HepG2 (cell line): ENCODE results near the gene SMOC1. TPM values are rescaled to one million over a fixed set of nuclear protein-coding genes. Genes with fewer than 3 reads are reported as not detected.

Experiments used
- ATAC-seq: fragments of 200-7000 bp; cut with Tn5 transposase; 3 replicates; pipeline ENCODE4 v1.9.1; 2020; ENCODE audit warnings: mild to moderate bottlenecking, moderate library complexity
- BruUV-seq: library from RNA; stranded (reverse); fragments of 400-500 nt; replicated peaks from 2 replicates; lab custom pipeline; 2021; lab: Mats Ljungman, UMichigan
- CTCF ChIA-PET: fragments of 300-600 bp; formaldehyde crosslinking; extraction: SDS; loops from one replicate; lab custom pipeline; 2021; ENCODE audit warnings: low total read pairs, inconsistent platforms, low intra/inter-chr PET ratio; lab: Yijun Ruan, JAX
- POLR2A ChIA-PET: fragments of 350-600 bp; sonication (Branson Sonifier 250); formaldehyde crosslinking; loops from one replicate; lab custom pipeline; 2020; ENCODE audit warnings: antibody characterized with exemption, inconsistent platforms; lab: Yijun Ruan, JAX
- DNase-seq: peaks from one replicate; pipeline ENCODE4 v3.0.0-alpha.2; 2015; ENCODE audit warnings: low spot score
- FAIRE-seq: peaks from 3 replicates; lab custom pipeline; 2011; peaks lifted over from hg19 to GRCh38; lab: Jason Lieb, UNC
- H2AFZ ChIP-seq: one replicate; pipeline ENCODE4 v1.6.1; 2011; ENCODE audit warnings: low read length, inconsistent platforms
- H3K27ac ChIP-seq: fragments of 300-600 bp; 3 replicates; pipeline ENCODE4 v1.8.0; 2011; ENCODE audit warnings: mixed run types, mild to moderate bottlenecking, mixed read lengths, low read length, inconsistent platforms; ENCODE audit not compliant: insufficient read depth; ENCODE audit errors: extremely low read length
- H3K27me3 ChIP-seq, 2 experiments: fragments of 200-600 bp in 1 of 2; 2 replicates in 1 of 2; 3 replicates in 1 of 2; pipeline versions ENCODE4 v1.6.0 to v1.8.0; 2011; ENCODE audit warnings: low read length in 2 of 2, mild to moderate bottlenecking in 2 of 2, moderate library complexity in 2 of 2, inconsistent platforms in 1 of 2; ENCODE audit not compliant: insufficient read depth in 2 of 2, control insufficient read depth in 1 of 2
- H3K36me3 ChIP-seq, 2 experiments: fragments of 200-600 bp in 1 of 2; replicated peaks in 1 of 2; 2 replicates in 1 of 2; 3 replicates in 1 of 2; pipeline versions ENCODE4 v1.5.1 to v1.8.0; 2011; ENCODE audit warnings: low read length in 2 of 2, inconsistent platforms in 1 of 2; ENCODE audit not compliant: insufficient read depth in 2 of 2, control insufficient read depth in 1 of 2
- H3K4me1 ChIP-seq: 2 replicates; pipeline ENCODE4 v1.5.1; 2012; ENCODE audit warnings: low read length, inconsistent platforms; ENCODE audit not compliant: insufficient read depth
- H3K4me2 ChIP-seq: 2 replicates; pipeline ENCODE4 v1.6.0; 2011; ENCODE audit warnings: low read depth, low read length, inconsistent platforms
- H3K4me3 ChIP-seq, 3 experiments: fragments of 200-600 bp in 1 of 3; sonication (generic), shearing (Covaris generic) in 1 of 3; replicated peaks in 1 of 3; 2 replicates each; pipeline ENCODE4 v1.5.1; 2011 to 2016; ENCODE audit warnings: low read length in 3 of 3, inconsistent platforms in 2 of 3, low read depth in 2 of 3, mild to moderate bottlenecking in 2 of 3, control low read depth in 1 of 3, mixed read lengths in 1 of 3; ENCODE audit not compliant: insufficient read depth in 1 of 3
- H3K79me2 ChIP-seq: one replicate; pipeline ENCODE4 v1.6.1; 2011; ENCODE audit warnings: low read length, inconsistent platforms; ENCODE audit not compliant: insufficient read depth
- H3K9ac ChIP-seq: 2 replicates; pipeline ENCODE4 v1.6.0; 2011; ENCODE audit warnings: mild to moderate bottlenecking, low read depth, low read length, inconsistent platforms; ENCODE audit not compliant: insufficient read depth
- H3K9me3 ChIP-seq: 2 replicates; pipeline ENCODE4 v1.5.1; 2012; ENCODE audit warnings: mild to moderate bottlenecking, low read length
- H4K20me1 ChIP-seq: 2 replicates; pipeline ENCODE4 v1.6.0; 2011; ENCODE audit warnings: inconsistent platforms, mild to moderate bottlenecking, low read length, moderate library complexity; ENCODE audit not compliant: insufficient read depth
- ARID2 ChIP-seq: sonication (generic); formaldehyde crosslinking; IDR thresholded peaks from 2 replicates; pipeline ENCODE4 v1.8.1; 2022; ENCODE audit warnings: mild to moderate bottlenecking, missing genetic modification reagents, borderline replicate concordance
- GATA4 ChIP-seq: sonication (generic); IDR thresholded peaks from 2 replicates; pipeline ENCODE4 v1.6.1; 2016; ENCODE audit warnings: antibody characterized with exemption, low read depth, borderline replicate concordance
- MAZ ChIP-seq, 2 experiments: sonication (generic) in 1 of 2; formaldehyde crosslinking in 1 of 2; IDR thresholded peaks; 2 replicates each; pipeline versions ENCODE4 v1.5.0 to v1.6.1; 2012 to 2020; ENCODE audit warnings: low read depth in 2 of 2, mild to moderate bottlenecking in 2 of 2, borderline replicate concordance in 1 of 2, improper control_type of control experiment in 1 of 2, low read length in 1 of 2, missing genetic modification reagents in 1 of 2, moderate library complexity in 1 of 2
- MEIS2 ChIP-seq: sonication (generic); formaldehyde crosslinking; IDR thresholded peaks from 2 replicates; pipeline ENCODE4 v1.9.0; 2021; ENCODE audit warnings: mild to moderate bottlenecking, missing genetic modification reagents
- PHF20 ChIP-seq: sonication (generic); formaldehyde crosslinking; IDR thresholded peaks from 2 replicates; pipeline ENCODE4 v1.5.0; 2020; ENCODE audit warnings: mild to moderate bottlenecking, missing genetic modification reagents
- SMAD1 ChIP-seq: sonication (generic); formaldehyde crosslinking; IDR thresholded peaks from 2 replicates; pipeline ENCODE4 v1.4.0; 2020; ENCODE audit warnings: missing genetic modification reagents, low read depth, mild to moderate bottlenecking, borderline replicate concordance
- SMYD3 ChIP-seq: sonication (generic); formaldehyde crosslinking; IDR thresholded peaks from 2 replicates; pipeline ENCODE4 v1.8.1; 2023; ENCODE audit warnings: mild to moderate bottlenecking, missing genetic modification reagents
- ZFX ChIP-seq: sonication (generic); formaldehyde crosslinking; IDR thresholded peaks from 2 replicates; pipeline ENCODE4 v1.4.0; 2020; ENCODE audit warnings: mild to moderate bottlenecking, low read depth, missing genetic modification reagents, moderate library complexity
- ZNF317 ChIP-seq: sonication (generic); formaldehyde crosslinking; IDR thresholded peaks from 2 replicates; pipeline ENCODE4 v1.5.0; 2020; ENCODE audit warnings: mild to moderate bottlenecking, missing genetic modification reagents
- ZNF557 ChIP-seq: sonication (generic); formaldehyde crosslinking; IDR thresholded peaks from 2 replicates; pipeline ENCODE4 v1.4.0; 2020; ENCODE audit warnings: missing genetic modification reagents
- ZNF589 ChIP-seq: sonication (generic); formaldehyde crosslinking; conservative IDR thresholded peaks from 2 replicates; pipeline ENCODE4 v1.8.0; 2022; ENCODE audit warnings: mild to moderate bottlenecking, moderate library complexity, missing genetic modification reagents
- ZNF792 ChIP-seq: IDR thresholded peaks from 2 replicates; pipeline ENCODE4 v1.6.1; 2016
- WGBS: methylation state at CpG from one replicate; pipeline ENCODE4 v1.1.6; 2017; ENCODE audit warnings: low lambda C conversion rate; 5-methylcytosine and 5-hydroxymethylcytosine counted together
- in situ Hi-C: cut with HindIII; loops from 2 replicates; pipeline ENCODE4 v1.10.0; 2017; ENCODE audit warnings: low pct_unique_long_range_greater_than_20kb; ENCODE audit not compliant: extremely low pct_ligation_motif_present
- intact Hi-C: fragments of 100-400 bp; cut with micrococcal nuclease; formaldehyde crosslinking; loops from one replicate; pipeline ENCODE4 v1.10.0; 2022; ENCODE audit not compliant: unreplicated experiment
- polyA plus RNA-seq, 8 experiments: library from polyadenylated mRNA; depleted of rRNA in 3 of 8; stranded (reverse) in 7 of 8; unstranded in 1 of 8; fragments of >200 nt; fragmentation: Illumina TruSeq in 4 of 8; extraction: Trizol in 4 of 8; gene quantifications; 2 replicates each; pipeline versions ENCODE4 v1.2.1 to v1.2.3, GENCODE V29; 2011 to 2016; ENCODE audit warnings: low read depth in 4 of 8, missing spikeins in 1 of 8, mixed read lengths in 1 of 8; ENCODE audit not compliant: insufficient read depth in 1 of 8
- total RNA-seq, 5 experiments: library from RNA; depleted of rRNA; stranded (reverse); fragments of >200 nt; fragmentation: Illumina TruSeq; extraction: Trizol; gene quantifications; 2 replicates each; pipeline ENCODE4 v1.2.3, GENCODE V29; 2016; ENCODE audit warnings: low read depth in 1 of 5
- TF ChIP-seq, protein P1 (sequence below): sonication (generic); formaldehyde crosslinking; IDR thresholded peaks from 2 replicates; pipeline ENCODE4 v1.4.0; 2020; ENCODE audit warnings: missing genetic modification reagents
- TF ChIP-seq, protein P2 (sequence below): sonication (generic); formaldehyde crosslinking; IDR thresholded peaks from 2 replicates; pipeline ENCODE4 v1.5.0; 2020; ENCODE audit warnings: mild to moderate bottlenecking, missing genetic modification reagents, borderline replicate concordance

SMOC1 gene
- total and polyA plus RNA-seq, 2 of the 13 experiments (the other 11 are each of a cell fraction or from before 2014, with no cell fraction given), result 17.8 to 35.6 TPM

DNA sequence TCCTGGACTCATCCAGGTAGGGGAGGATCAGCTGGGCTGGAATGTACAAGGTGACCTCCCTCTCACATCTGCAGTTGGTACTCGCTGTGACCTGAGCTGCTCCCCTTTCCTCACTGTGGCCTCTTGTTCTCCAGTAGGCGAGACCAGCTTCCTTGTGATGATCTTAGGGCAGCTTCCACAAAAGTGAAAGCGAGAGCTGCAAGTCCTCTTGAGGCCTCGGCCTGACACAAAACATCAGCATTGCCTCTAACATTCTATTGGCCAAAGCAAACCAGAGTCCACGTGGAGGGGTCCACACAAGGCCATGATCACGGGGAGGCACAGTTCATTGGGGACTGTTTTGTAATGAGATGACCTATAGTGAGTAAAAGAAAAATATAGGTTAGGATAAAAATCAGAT lies 127.5 kb downstream of the SMOC1 start:
- ChIA-PET CTCF (no interaction called here), POLR2A (no interaction called here)
- Histone ChIP-seq H3K27me3 (no peaks in the 10 kb centered on the region), H3K4me1 (peaks cover 64% of the 10 kb centered on the region), H2AFZ (no peak overlapping the region), H3K9me3 (no peaks in the 10 kb centered on the region), H3K36me3 (peaks cover 9 to 14% of the 10 kb centered on the region in 2 experiments), H3K4me3 (no peak overlapping the region), H4K20me1 (no peaks in the 10 kb centered on the region), H3K9ac (no peak overlapping the region), H3K79me2 (no peaks in the 10 kb centered on the region), H3K27ac (no peak overlapping the region), H3K4me2 (no peak overlapping the region)
- in situ Hi-C loops (loop anchor here (25.0 kb wide), 1 partner anchor 419 kb away; no protein-coding TSS in a partner anchor), intact Hi-C loops (loop anchor here (5.0 kb wide), 1 partner anchor 64 kb away; no protein-coding TSS in a partner anchor)
- TF ChIP-seq, protein P1, sequence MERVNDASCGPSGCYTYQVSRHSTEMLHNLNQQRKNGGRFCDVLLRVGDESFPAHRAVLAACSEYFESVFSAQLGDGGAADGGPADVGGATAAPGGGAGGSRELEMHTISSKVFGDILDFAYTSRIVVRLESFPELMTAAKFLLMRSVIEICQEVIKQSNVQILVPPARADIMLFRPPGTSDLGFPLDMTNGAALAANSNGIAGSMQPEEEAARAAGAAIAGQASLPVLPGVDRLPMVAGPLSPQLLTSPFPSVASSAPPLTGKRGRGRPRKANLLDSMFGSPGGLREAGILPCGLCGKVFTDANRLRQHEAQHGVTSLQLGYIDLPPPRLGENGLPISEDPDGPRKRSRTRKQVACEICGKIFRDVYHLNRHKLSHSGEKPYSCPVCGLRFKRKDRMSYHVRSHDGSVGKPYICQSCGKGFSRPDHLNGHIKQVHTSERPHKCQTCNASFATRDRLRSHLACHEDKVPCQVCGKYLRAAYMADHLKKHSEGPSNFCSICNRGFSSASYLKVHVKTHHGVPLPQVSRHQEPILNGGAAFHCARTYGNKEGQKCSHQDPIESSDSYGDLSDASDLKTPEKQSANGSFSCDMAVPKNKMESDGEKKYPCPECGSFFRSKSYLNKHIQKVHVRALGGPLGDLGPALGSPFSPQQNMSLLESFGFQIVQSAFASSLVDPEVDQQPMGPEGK, result no peak
- no peak for TF ChIP-seq ZNF557 (CRISPR knock-in tag)
- TF ChIP-seq, protein P2, sequence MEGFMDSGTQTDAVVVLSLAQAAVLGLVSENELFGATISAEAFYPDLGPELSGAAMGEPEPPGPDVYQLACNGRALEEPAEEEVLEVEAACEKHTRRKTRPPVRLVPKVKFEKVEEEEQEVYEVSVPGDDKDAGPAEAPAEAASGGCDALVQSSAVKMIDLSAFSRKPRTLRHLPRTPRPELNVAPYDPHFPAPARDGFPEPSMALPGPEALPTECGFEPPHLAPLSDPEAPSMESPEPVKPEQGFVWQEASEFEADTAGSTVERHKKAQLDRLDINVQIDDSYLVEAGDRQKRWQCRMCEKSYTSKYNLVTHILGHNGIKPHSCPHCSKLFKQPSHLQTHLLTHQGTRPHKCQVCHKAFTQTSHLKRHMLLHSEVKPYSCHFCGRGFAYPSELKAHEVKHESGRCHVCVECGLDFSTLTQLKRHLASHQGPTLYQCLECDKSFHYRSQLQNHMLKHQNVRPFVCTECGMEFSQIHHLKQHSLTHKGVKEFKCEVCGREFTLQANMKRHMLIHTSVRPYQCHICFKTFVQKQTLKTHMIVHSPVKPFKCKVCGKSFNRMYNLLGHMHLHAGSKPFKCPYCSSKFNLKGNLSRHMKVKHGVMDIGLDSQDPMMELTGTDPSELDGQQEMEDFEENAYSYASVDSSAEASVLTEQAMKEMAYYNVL (CRISPR knock-in tag), result no peak
- no peak for TF ChIP-seq ZNF317 (CRISPR knock-in tag)
- TF ChIP-seq ZNF792 (CRISPR knock-in tag), result no peak
- no peak for TF ChIP-seq PHF20 (CRISPR knock-in tag)
- no peak for TF ChIP-seq SMYD3 (CRISPR knock-in tag)
- TF ChIP-seq ARID2 (CRISPR knock-in tag), result no peak
- no peak for TF ChIP-seq GATA4
- no peak for TF ChIP-seq MEIS2 (CRISPR knock-in tag)
- TF ChIP-seq ZFX (CRISPR knock-in tag), result no peak
- no peak for TF ChIP-seq SMAD1 (CRISPR knock-in tag)
- no peak for TF ChIP-seq ZNF589 (CRISPR knock-in tag)
- no peak for TF ChIP-seq MAZ (IDR thresholded peaks at IDR 0.05; ENCODE audit: borderline replicate concordance, low read depth, low read length)
- TF ChIP-seq MAZ (CRISPR knock-in tag; IDR thresholded peaks at IDR 0.05; ENCODE audit: low read depth), result no peak
- no TSS peak for BruUV-seq
- FAIRE-seq (no peak), ATAC-seq (no peak), DNase-seq (no peak)
- 92% methylated on average over 6 of the region's 6 CpGs for WGBS
